ENCODE results near the gene CACTIN.

Gene CACTIN

DNA sequence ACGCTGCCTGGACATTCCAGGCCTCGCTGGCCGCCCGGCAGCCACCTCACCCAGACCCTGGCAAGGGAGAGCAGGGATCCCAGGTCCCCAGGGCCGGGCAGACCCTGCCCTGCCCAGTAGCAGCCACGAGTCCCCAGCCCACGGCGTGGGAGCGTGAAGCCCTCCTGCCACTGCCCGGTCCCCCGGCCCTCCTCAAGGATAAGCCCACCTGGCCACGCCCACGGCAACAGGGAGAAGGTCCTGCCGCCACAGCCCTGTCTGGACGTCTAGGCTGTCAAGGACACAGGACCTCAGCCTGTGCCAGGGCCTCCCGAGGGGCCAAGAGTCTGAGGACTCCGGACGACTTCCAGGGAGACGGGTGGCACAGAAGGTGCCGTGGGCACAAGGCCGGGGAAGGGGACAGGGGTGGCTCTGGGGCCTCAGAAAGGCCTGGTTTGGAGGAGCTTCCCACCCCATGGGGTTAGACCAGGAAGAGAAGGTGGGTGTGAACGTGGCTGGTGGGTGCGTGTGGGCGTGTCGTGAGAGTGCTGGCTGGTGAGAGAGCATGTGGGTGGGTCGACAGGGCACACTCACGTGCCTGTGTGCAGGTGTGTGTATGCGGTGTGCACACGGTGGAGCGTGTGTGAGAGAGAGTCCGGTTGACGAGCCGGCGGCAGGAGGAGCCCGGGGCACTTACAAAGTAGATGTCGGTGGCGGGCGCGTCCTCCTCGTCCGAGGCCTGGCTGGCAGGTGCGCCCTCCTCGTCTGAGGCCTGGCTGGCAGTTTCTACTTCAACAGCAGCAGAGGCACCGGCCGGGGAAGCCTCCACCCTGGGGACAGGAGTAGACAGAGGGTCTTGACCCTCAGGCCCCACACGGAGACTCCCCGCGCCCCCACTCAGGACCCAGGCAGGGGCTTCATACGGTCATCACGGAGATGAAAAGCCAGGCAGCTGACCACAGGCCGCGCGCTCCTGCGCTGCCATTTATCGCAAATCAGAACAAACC, 11.9 kb upstream of the CACTIN start:
- Histone ChIP-seq H3K36me3 (ENCODE audit: control insufficient read depth in 4 of 4, insufficient read depth in 4 of 4, low read length in 3 of 4) (peaks cover 0 to 46% (median 20%) of the 10 kb centered on the region in 4 experiments), H3K27ac (ENCODE audit: insufficient read depth in 1 of 2, low read depth in 1 of 2, low read length in 2 of 2, poor library complexity in 1 of 2, severe bottlenecking in 2 of 2) (no peak overlapping the region), H3K27me3 (replicated peaks in 2 of 5; ENCODE audit: control insufficient read depth in 4 of 5, insufficient read depth in 5 of 5, low read length in 4 of 5) (no peaks in the 10 kb centered on the region), H3K4me3 (ENCODE audit: control insufficient read depth in 1 of 7, extremely low read depth in 1 of 7, insufficient read depth in 4 of 7, low read depth in 2 of 7, low read length in 6 of 7) (no peak overlapping the region), H3K4me1 (ENCODE audit: control extremely low read depth in 1 of 4, control insufficient read depth in 4 of 4, insufficient read depth in 4 of 4, low read length in 3 of 4) (no peaks in the 10 kb centered on the region), H3K9me3 (ENCODE audit: control extremely low read depth in 1 of 5, control insufficient read depth in 4 of 5, insufficient read depth in 2 of 5, low read depth in 1 of 5, low read length in 4 of 5) (no peaks in the 10 kb centered on the region)
- CTCF ChIA-PET = no interaction called here
- 96% methylated on average over 50 of the region's 55 CpGs for WGBS (ENCODE audit: insufficient coverage)
- POLR2A ChIA-PET = no interaction called here
- DNase-seq = no peak

DNA sequence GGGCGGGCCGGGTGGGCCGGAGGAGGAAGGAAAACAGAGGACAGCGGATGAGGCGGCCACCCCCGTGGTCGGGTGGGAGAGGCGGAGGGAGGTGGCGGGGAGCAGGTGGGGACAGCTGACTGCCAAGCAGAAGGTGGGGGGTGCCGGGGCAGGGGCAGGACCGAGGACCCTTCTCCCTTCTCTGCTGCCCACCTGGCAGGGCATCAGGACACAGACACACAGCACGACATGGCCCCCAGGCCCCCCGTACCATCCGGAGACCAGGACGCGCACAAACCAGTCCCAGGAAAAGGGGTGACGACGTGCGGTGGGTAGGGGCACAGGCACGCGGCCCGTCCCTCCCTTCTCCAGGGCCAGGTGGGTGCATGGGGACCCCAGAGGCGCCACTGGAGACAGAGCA, 11.0 kb upstream of the CACTIN start:
- no peaks in the 10 kb centered on the region for H3K4me1 ChIP-seq (ENCODE audit: control extremely low read depth in 1 of 4, control insufficient read depth in 4 of 4, insufficient read depth in 4 of 4, low read length in 3 of 4)
- ChIA-PET CTCF (no interaction called here), POLR2A (no interaction called here)
- H3K36me3 ChIP-seq (ENCODE audit: control insufficient read depth in 4 of 4, insufficient read depth in 4 of 4, low read length in 3 of 4) = peaks cover 0 to 42% (median 20%) of the 10 kb centered on the region in 4 experiments
- WGBS (ENCODE audit: insufficient coverage) = 96% methylated on average over 16 of the region's 23 CpGs
- no peak overlapping the region for H3K4me3 ChIP-seq (ENCODE audit: control insufficient read depth in 1 of 7, extremely low read depth in 1 of 7, insufficient read depth in 4 of 7, low read depth in 2 of 7, low read length in 6 of 7)
- H3K9me3 ChIP-seq (ENCODE audit: control extremely low read depth in 1 of 5, control insufficient read depth in 4 of 5, insufficient read depth in 2 of 5, low read depth in 1 of 5, low read length in 4 of 5) = no peaks in the 10 kb centered on the region
- no peak for DNase-seq
- no peaks in the 10 kb centered on the region for H3K27me3 ChIP-seq (replicated peaks in 2 of 5; ENCODE audit: control insufficient read depth in 4 of 5, insufficient read depth in 5 of 5, low read length in 4 of 5)
- no peak overlapping the region for H3K27ac ChIP-seq (ENCODE audit: insufficient read depth in 1 of 2, low read depth in 1 of 2, low read length in 2 of 2, poor library complexity in 1 of 2, severe bottlenecking in 2 of 2)

DNA sequence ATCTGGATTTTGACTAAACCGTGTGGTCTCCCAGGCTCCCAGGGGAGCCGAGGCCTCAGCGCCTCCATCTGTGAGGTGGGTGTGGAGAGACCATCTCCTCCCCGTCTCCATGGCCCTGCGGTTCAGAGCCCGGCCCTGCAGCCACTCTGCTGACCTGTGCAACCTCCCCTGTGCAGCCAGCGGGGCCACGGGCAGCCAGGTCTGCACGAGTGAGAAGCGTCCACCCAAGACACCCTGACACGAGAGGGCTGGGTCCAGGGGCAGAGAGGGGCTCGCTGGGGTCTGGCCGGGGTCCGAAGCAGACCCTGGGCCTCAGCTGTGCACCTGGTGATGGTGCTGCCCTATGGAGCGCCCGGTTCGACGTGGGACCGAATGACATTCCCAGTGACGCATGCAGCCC, 10.4 kb upstream of the CACTIN start:
- 97% methylated on average over 14 of the region's 20 CpGs for WGBS (ENCODE audit: insufficient coverage)
- no peaks in the 10 kb centered on the region for H3K27me3 ChIP-seq (replicated peaks in 2 of 5; ENCODE audit: control insufficient read depth in 4 of 5, insufficient read depth in 5 of 5, low read length in 4 of 5)
- DNase-seq = no peak
- CTCF ChIA-PET = no interaction called here
- POLR2A ChIA-PET = interaction anchor here (0.7 kb wide), 1 partner anchor 46 kb away, joined by 3 read pairs; no protein-coding TSS in a partner anchor
- H3K36me3 ChIP-seq (ENCODE audit: control insufficient read depth in 4 of 4, insufficient read depth in 4 of 4, low read length in 3 of 4) = peaks cover 0 to 48% (median 23%) of the 10 kb centered on the region in 4 experiments
- H3K4me3 ChIP-seq (ENCODE audit: control insufficient read depth in 1 of 7, extremely low read depth in 1 of 7, insufficient read depth in 4 of 7, low read depth in 2 of 7, low read length in 6 of 7) = no peak overlapping the region
- H3K4me1 ChIP-seq (ENCODE audit: control extremely low read depth in 1 of 4, control insufficient read depth in 4 of 4, insufficient read depth in 4 of 4, low read length in 3 of 4) = no peaks in the 10 kb centered on the region
- no peaks in the 10 kb centered on the region for H3K9me3 ChIP-seq (ENCODE audit: control extremely low read depth in 1 of 5, control insufficient read depth in 4 of 5, insufficient read depth in 2 of 5, low read depth in 1 of 5, low read length in 4 of 5)
- no peak overlapping the region for H3K27ac ChIP-seq (ENCODE audit: insufficient read depth in 1 of 2, low read depth in 1 of 2, low read length in 2 of 2, poor library complexity in 1 of 2, severe bottlenecking in 2 of 2)

DNA sequence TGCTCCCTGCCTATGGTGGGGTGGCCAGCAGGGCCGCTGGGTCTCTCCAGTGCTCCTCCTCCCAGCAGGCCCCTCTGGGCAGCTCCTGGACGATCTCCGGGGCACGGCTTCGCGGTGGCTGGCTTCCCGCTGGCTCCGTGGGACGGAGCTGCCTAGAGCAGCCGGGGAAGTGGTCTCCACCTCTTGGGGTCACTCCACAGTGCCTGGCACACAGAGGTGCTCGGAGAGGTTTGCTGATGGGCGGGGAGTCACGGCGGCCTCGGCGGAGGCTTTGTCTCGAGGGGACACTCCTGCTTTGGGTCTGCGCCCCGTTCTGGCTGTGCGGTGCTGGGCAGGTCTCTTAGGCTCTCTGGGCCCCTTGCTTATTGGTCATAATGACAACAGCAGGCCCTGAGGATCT, 9.9 kb upstream of the CACTIN start:
- WGBS (ENCODE audit: insufficient coverage) = 96% methylated on average over 20 of the region's 20 CpGs
- peaks cover 0 to 48% (median 23%) of the 10 kb centered on the region in 4 experiments for H3K36me3 ChIP-seq (ENCODE audit: control insufficient read depth in 4 of 4, insufficient read depth in 4 of 4, low read length in 3 of 4)
- POLR2A ChIA-PET = interaction anchor here (0.7 kb wide), 1 partner anchor 46 kb away, joined by 3 read pairs; no protein-coding TSS in a partner anchor
- H3K4me3 ChIP-seq (ENCODE audit: control insufficient read depth in 1 of 7, extremely low read depth in 1 of 7, insufficient read depth in 4 of 7, low read depth in 2 of 7, low read length in 6 of 7) = no peak overlapping the region
- no peaks in the 10 kb centered on the region for H3K9me3 ChIP-seq (ENCODE audit: control extremely low read depth in 1 of 5, control insufficient read depth in 4 of 5, insufficient read depth in 2 of 5, low read depth in 1 of 5, low read length in 4 of 5)
- CTCF ChIA-PET = no interaction called here
- no peaks in the 10 kb centered on the region for H3K4me1 ChIP-seq (ENCODE audit: control extremely low read depth in 1 of 4, control insufficient read depth in 4 of 4, insufficient read depth in 4 of 4, low read length in 3 of 4)
- no peak for DNase-seq
- H3K27me3 ChIP-seq (replicated peaks in 2 of 5; ENCODE audit: control insufficient read depth in 4 of 5, insufficient read depth in 5 of 5, low read length in 4 of 5) = no peaks in the 10 kb centered on the region
- no peak overlapping the region for H3K27ac ChIP-seq (ENCODE audit: insufficient read depth in 1 of 2, low read depth in 1 of 2, low read length in 2 of 2, poor library complexity in 1 of 2, severe bottlenecking in 2 of 2)

DNA sequence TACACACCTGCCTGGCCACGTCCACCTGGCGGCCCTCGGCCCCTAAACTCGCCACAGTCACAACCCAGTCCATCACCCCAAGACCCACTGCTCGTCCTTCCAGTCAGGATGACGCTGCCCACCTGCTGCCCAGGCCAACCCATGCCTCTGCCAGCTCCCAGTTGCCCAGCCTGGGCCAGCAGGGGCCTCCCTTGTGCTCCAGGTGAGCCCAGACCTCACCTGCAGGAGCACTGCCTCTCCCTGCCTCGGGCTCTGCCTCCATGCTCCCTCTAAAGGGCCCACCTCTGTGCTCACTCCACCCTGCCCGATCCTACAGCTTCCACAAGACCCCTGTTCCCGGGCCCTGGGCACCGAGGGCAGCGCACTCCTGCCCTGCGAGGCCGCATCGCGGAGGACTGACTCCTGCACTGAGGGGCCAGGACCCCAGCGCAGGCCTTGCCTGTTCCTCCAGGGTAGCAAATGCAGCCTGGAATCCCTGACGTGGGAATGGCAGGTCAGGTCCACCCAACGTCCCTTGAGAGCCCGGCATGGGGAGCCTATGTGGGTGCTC, 8.0 kb upstream of the CACTIN start:
- ChIA-PET POLR2A (no interaction called here), CTCF (no interaction called here)
- H3K4me1 ChIP-seq (ENCODE audit: control extremely low read depth in 1 of 4, control insufficient read depth in 4 of 4, insufficient read depth in 4 of 4, low read length in 3 of 4) = no peaks in the 10 kb centered on the region
- no peak for DNase-seq
- H3K4me3 ChIP-seq (ENCODE audit: control insufficient read depth in 1 of 7, extremely low read depth in 1 of 7, insufficient read depth in 4 of 7, low read depth in 2 of 7, low read length in 6 of 7) = no peak overlapping the region
- WGBS (ENCODE audit: insufficient coverage) = 98% methylated on average over 19 of the region's 19 CpGs
- no peak overlapping the region for H3K27ac ChIP-seq (ENCODE audit: insufficient read depth in 1 of 2, low read depth in 1 of 2, low read length in 2 of 2, poor library complexity in 1 of 2, severe bottlenecking in 2 of 2)
- no peaks in the 10 kb centered on the region for H3K27me3 ChIP-seq (replicated peaks in 2 of 5; ENCODE audit: control insufficient read depth in 4 of 5, insufficient read depth in 5 of 5, low read length in 4 of 5)
- H3K9me3 ChIP-seq (ENCODE audit: control extremely low read depth in 1 of 5, control insufficient read depth in 4 of 5, insufficient read depth in 2 of 5, low read depth in 1 of 5, low read length in 4 of 5) = no peaks in the 10 kb centered on the region
- H3K36me3 ChIP-seq (ENCODE audit: control insufficient read depth in 4 of 4, insufficient read depth in 4 of 4, low read length in 3 of 4) = peaks cover 0 to 45% (median 21%) of the 10 kb centered on the region in 4 experiments

DNA sequence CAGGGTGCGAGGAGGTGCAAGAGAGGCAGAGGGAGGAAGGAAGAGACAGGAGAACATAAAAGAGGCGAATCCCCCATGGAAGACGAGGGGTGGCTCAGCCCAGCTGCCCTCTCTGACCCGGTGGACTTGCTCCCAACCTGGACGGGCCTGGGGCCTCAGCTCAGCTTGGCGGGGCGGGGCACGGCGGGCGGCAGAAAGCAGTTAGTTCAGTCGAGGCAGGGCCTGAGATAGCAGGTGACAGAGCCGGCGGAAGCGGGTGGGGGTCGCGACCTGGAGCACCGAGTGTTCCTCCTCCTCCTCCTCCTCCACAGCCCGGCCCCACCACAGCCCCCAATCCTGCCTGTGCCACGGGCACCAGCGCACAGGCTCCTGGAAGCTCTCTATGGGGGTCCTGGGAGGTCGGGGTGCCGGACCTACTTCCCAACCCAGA, 7.0 kb upstream of the CACTIN start:
- Histone ChIP-seq H3K4me3 (ENCODE audit: control insufficient read depth in 1 of 7, extremely low read depth in 1 of 7, insufficient read depth in 4 of 7, low read depth in 2 of 7, low read length in 6 of 7) (no peak overlapping the region), H3K27me3 (replicated peaks in 2 of 5; ENCODE audit: control insufficient read depth in 4 of 5, insufficient read depth in 5 of 5, low read length in 4 of 5) (no peaks in the 10 kb centered on the region), H3K36me3 (ENCODE audit: control insufficient read depth in 4 of 4, insufficient read depth in 4 of 4, low read length in 3 of 4) (peaks cover 0 to 37% (median 20%) of the 10 kb centered on the region in 4 experiments), H3K4me1 (ENCODE audit: control extremely low read depth in 1 of 4, control insufficient read depth in 4 of 4, insufficient read depth in 4 of 4, low read length in 3 of 4) (no peaks in the 10 kb centered on the region), H3K9me3 (ENCODE audit: control extremely low read depth in 1 of 5, control insufficient read depth in 4 of 5, insufficient read depth in 2 of 5, low read depth in 1 of 5, low read length in 4 of 5) (no peaks in the 10 kb centered on the region), H3K27ac (ENCODE audit: insufficient read depth in 1 of 2, low read depth in 1 of 2, low read length in 2 of 2, poor library complexity in 1 of 2, severe bottlenecking in 2 of 2) (no peak overlapping the region)
- ChIA-PET POLR2A (no interaction called here), CTCF (interaction anchor here (0.8 kb wide), 1 partner anchor 57 kb away, joined by 3 read pairs; no protein-coding TSS in a partner anchor)
- no peak for DNase-seq
- WGBS (ENCODE audit: insufficient coverage) = 91% methylated on average over 12 of the region's 22 CpGs
